Cardiac muscle cell (in vitro differentiated cells and primary cell): ENCODE results near the gene PRPF40A. TPM values are rescaled to one million over a fixed set of nuclear protein-coding genes. Genes with fewer than 3 reads are reported as not detected.
A peak's percentile ranks its signal among the peaks of the same experiment; 100 is the strongest.

Experiments used
- DNase-seq, 2 donors: peaks; one replicate each; pipeline versions ENCODE4 v3.0.0 to v3.0.0-alpha.2; 2010 to 2017; ENCODE audit warnings: low read depth in 1 of 2, low spot score in 1 of 2
- H3K27ac ChIP-seq: fragments of 200-600 bp; sonication (generic); 2 replicates; pipeline ENCODE4 v1.5.1; 2016
- H3K27me3 ChIP-seq: fragments of 200-600 bp; sonication (generic); 2 replicates; pipeline ENCODE4 v1.6.0; 2016; ENCODE audit warnings: control low read depth
- H3K36me3 ChIP-seq: fragments of 200-600 bp; sonication (generic); 2 replicates; pipeline ENCODE4 v1.5.1; 2016; ENCODE audit warnings: control low read depth
- H3K4me1 ChIP-seq: fragments of 200-600 bp; sonication (generic); 2 replicates; pipeline ENCODE4 v1.8.1; 2017; ENCODE audit warnings: low read depth, mild to moderate bottlenecking, mixed run types
- H3K4me3 ChIP-seq: fragments of 200-600 bp; sonication (generic); 2 replicates; pipeline ENCODE4 v1.5.1; 2016; ENCODE audit warnings: mild to moderate bottlenecking
- H3K9me3 ChIP-seq: fragments of 200-600 bp; sonication (generic); 2 replicates; pipeline ENCODE4 v1.5.1; 2017; ENCODE audit warnings: low read depth, mild to moderate bottlenecking, control low read depth
- CTCF ChIP-seq: IDR thresholded peaks from 2 replicates; pipeline ENCODE4 v1.5.1; 2012; ENCODE audit warnings: low read depth, mild to moderate bottlenecking, low read length
- polyA plus RNA-seq: library from polyadenylated mRNA; unstranded; fragments of >200 nt; fragmentation: Nextera tagmentation; extraction: Ambion mirVana; gene quantifications from 2 replicates; pipeline ENCODE4 v1.2.1, GENCODE V29; 2016
- total RNA-seq: library from RNA; depleted of rRNA; stranded (reverse); fragments of >200 nt; gene quantifications from 2 replicates; pipeline ENCODE4 v1.2.3, GENCODE V29; 2016

The PRPF40A gene
- total and polyA plus RNA-seq, 2 experiments from 2014 or later = 91.5 to 107 TPM

DNA sequence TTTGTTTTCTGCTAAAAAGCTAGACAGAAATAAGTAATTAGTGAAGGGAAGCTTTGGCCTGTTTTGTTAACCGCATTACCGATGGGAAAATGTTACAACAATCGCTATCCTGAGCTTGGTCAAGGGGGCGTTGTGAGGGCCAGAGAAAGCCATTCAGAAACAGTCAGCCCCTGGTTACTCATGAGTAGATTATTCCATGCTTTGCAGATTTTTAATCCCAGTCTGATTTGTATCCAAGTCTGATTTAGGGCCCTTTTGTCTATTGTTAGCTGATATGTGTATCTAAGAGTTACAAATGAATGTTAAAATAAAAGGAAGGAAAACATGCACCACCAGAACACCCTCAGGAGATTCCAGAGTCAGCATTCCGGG lies 99.1 kb downstream of the PRPF40A start:
- H3K27ac ChIP-seq = no peak overlapping the region
- H3K9me3 ChIP-seq = no peaks in the 10 kb centered on the region
- DNase-seq = no peak
- no peaks in the 10 kb centered on the region for H3K27me3 ChIP-seq
- H3K4me1 ChIP-seq = no peaks in the 10 kb centered on the region
- H3K4me3 ChIP-seq = no peak overlapping the region
- H3K36me3 ChIP-seq = peaks cover 13% of the 10 kb centered on the region
- TF ChIP-seq CTCF = no peak

DNA sequence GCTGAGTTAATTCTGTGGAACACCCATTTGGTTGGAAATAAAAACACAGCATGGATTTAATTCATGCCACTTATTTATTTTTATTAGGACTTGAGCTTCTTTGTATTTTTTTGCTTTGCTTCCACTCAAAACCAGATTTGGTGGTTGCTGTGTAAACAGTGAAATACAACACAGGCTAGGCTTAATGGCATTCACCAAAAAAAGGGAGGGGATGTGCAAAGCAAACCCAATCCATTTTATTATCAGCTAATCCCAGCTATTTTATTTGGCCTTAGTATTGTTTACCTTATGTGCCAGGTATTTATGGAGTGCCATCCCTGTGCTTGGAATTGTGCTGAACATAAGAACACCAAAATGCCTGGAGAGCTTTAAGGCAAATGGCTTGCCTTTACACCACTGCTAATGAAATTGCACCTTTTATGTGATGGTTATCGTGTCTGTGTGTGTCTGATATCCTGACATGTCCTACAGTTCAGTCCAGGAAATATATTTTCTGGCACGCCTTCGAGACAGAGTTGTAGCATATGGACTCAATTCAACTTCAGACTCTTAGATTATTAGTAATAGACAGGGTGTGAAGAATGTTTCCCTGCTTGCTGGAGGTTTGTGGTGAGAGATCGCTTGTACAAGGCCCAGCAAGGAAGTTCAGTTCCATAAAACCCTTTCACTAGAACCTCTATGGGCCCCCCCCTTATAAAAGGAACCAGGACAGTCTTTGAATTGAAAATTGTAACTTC lies 99.6 kb downstream of the PRPF40A start:
- H3K4me3 ChIP-seq = no peak overlapping the region
- H3K36me3 ChIP-seq = peaks cover 13% of the 10 kb centered on the region
- no peak overlapping the region for H3K27ac ChIP-seq
- DNase-seq = no peak
- H3K4me1 ChIP-seq = no peaks in the 10 kb centered on the region
- no peaks in the 10 kb centered on the region for H3K9me3 ChIP-seq
- H3K27me3 ChIP-seq = no peaks in the 10 kb centered on the region
- TF ChIP-seq CTCF = no peak

GRCh38 chr2:152615177-152615576 lies 102.1 kb downstream of the PRPF40A start:
- H3K4me1 ChIP-seq = no peaks in the 10 kb centered on the region
- H3K27ac ChIP-seq = no peak overlapping the region
- H3K36me3 ChIP-seq = peaks cover 13% of the 10 kb centered on the region
- no peak overlapping the region for H3K4me3 ChIP-seq
- no peak for TF ChIP-seq CTCF
- no peak for DNase-seq
- H3K27me3 ChIP-seq = no peaks in the 10 kb centered on the region
- no peaks in the 10 kb centered on the region for H3K9me3 ChIP-seq

- no peak for TF ChIP-seq CTCF
- Histone ChIP-seq H3K4me1 (no peaks in the 10 kb centered on the region), H3K4me3 (no peak overlapping the region), H3K27me3 (no peaks in the 10 kb centered on the region), H3K36me3 (peaks cover 5% of the 10 kb centered on the region), H3K27ac (no peak overlapping the region), H3K9me3 (no peaks in the 10 kb centered on the region)
- DNase-seq = no peak
These were observed 104.0 kb downstream of the PRPF40A start for GRCh38 chr2:152613235-152613634.

DNA sequence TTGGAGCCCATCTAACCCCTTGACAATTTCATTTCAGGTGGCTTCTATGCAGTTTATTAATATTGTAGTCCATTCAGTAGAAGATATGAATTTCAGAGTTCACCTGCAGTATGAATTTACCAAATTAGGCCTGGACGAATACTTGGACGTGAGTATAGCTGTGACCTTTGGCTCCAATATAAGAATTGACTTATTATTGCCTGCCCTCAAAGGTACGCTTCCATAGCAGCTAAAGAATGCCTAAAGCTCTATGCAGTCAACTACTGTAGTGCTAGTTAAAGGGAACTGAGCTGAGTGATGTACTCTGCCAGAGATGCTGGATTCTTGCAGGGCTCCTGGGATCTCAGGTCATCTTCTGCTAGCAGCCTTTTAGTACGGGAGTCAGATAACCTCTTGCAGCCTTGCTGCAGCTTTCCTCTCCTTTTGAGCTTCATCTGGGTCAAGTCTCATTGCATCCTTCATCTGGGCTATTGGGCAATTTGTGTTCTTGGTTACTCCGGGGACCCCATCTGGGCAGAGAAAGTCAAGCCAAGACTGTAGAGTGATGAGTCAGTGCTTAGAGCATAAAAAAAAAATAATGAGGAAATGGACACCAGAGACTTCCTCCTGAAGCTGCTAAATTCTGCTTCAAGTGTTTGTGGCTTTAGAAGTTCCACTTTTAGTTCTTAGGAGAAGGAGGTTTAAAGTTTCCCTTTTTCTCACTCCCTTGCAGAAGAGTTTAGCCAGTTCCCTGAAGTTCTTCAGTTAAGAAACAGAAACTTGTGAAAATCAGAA lies 105.6 kb downstream of the PRPF40A start:
- Histone ChIP-seq H3K36me3 (no peaks in the 10 kb centered on the region), H3K27me3 (no peaks in the 10 kb centered on the region), H3K4me1 (no peaks in the 10 kb centered on the region), H3K27ac (no peak overlapping the region), H3K9me3 (no peaks in the 10 kb centered on the region), H3K4me3 (no peak overlapping the region)
- TF ChIP-seq CTCF = no peak
- peak in 1 of 2 donors; percentile 91 for DNase-seq
